Posterior cingulate gyrus (tissue), 11 donors: ENCODE results near the gene LAMA3.

ENCODE experiments used
- DNase-seq, 10 donors: peaks; one replicate each; pipeline versions ENCODE4 v3.0.0 to v3.0.0-alpha.2; 2020 to 2021; ENCODE audit warnings: mixed read lengths in 3 of 10
- intact Hi-C: fragments of 100-400 bp; cut with DNase I; formaldehyde crosslinking; loops from one replicate; pipeline ENCODE4 v1.15.1; 2023

The LAMA3 gene

DNA sequence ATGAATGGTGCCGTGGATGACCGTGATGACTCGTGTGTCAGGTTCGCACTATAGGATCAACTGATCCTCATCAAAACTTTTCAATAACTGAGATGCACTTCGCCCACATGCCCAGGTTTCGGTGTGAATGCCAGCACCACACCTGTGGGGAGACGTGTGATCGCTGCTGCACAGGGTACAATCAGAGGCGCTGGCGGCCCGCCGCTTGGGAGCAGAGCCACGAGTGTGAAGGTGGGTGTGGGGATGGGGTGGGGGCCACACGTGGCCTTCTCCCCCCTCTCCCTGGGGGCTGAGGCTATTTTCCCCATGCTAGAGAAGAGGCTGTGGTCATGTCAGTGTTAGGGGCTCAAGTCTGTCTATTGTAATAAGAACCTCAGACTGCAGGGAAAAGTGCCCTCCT, 69.0 kb downstream of the LAMA3 start:
- intact Hi-C loops, result no loop called here
- no peak for DNase-seq

DNA sequence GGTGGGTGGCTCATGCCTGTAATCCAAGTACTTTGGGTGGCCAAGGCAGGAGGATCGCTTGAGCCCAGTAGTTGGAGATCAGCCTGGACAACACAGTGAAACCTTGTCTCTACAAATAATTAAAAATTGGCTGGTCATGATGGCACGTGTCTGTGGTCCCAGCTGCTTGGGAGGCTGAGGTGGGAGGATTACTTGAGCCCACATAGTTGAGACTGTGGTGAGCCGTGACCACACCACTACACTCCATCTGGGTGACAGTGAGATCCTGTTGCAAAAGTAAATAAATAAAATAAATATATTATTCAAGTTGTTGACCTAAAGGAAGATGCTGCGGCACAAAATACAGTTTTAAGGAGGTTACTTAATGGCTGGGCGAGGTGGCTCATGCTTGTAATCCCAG, 72.7 kb downstream of the LAMA3 start:
- intact Hi-C loops, result no loop called here
- no peak for DNase-seq

DNA sequence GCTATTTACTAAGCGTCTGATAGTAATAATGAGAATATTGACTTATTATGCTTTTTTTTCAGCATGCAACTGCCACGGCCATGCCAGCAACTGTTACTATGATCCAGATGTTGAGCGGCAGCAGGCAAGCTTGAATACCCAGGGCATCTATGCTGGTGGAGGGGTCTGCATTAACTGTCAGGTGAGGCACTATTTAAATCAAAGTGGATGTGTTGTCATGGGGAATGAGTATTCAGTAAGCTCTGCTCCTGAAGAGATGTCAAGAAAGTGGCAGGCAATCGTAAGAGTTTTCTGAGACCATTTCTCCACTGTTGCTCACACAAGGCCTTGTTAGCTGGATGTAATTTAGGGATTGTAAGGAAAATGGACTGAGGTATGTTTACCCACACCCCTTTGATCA, 74.1 kb downstream of the LAMA3 start:
- intact Hi-C loops, result no loop called here
- DNase-seq, result no peak

DNA sequence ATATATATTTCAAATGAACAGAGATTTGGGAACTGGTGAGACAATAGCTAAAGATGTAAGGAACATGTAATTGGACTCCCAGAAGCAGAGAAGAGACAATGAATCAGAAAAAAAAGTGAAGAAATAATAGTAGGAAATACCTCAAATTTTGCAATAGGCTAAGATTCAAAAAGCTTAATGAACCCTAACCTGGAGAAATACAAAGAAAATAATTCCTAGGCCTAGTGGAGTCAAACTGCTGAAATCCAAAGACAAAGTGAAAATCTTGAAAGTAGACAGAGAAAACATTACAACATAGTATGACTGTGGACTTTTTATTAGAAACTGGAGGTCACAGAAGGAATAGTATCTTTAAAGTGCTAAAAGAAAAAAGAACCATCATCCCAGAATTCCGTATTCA, 76.7 kb downstream of the LAMA3 start:
- intact Hi-C loops, result no loop called here
- no peak for DNase-seq

DNA sequence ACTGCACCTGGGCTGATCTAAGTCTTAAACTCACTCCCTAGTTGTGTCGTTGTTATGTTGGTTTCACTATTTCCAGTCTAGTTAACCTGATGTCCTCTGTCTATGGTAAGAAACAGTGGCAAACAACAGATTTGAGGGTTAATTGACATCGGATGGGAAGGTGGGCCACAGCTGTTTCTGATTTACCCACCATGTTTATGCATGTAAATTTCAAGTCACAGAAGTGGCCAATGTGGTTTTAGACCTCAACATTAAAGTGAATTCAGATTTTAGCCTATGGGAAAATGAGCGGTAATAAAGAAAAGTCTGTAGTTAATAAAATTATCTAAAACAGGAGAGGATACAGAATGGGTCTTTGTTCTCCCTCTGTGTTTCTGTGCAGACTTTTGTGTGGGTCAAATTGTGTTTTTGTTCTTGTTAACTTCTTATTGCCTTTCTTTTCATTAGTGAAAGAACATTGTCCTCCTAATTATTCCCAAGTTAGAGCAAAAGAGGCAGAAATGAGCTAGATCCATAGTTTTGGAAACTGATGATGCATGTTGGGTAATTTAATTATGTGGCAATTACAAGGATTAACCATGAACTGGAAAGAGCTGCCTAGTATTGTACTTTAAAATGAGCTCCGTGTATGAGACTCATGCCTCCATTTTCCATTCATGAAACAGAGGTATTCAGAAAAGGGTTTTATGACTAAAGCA, 83.2 kb downstream of the LAMA3 start:
- intact Hi-C loops, result no loop called here

DNA sequence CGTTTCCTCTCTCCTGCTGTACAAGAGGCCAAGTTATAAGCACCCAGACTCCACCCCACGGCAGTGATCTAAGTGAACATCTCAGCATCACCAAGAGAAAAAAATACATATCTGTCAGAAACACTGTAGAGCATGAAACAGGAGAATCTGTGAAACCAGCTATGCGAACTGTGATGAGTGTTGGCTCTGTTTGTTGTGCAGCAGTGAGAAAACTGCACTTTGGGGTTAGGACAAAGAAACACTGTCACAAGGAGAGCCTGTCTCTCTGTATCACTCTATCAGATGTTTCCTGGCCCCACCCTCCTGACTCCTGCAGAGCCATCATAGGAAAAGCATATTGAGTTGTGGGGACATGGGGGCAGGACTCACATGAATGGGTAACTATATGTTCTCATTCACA, 87.1 kb downstream of the LAMA3 start:
- no peak for DNase-seq
- intact Hi-C loops, result no loop called here

More for the DNA sequence above, 83.2 kb downstream of the LAMA3 start:
- no peak for DNase-seq

DNA sequence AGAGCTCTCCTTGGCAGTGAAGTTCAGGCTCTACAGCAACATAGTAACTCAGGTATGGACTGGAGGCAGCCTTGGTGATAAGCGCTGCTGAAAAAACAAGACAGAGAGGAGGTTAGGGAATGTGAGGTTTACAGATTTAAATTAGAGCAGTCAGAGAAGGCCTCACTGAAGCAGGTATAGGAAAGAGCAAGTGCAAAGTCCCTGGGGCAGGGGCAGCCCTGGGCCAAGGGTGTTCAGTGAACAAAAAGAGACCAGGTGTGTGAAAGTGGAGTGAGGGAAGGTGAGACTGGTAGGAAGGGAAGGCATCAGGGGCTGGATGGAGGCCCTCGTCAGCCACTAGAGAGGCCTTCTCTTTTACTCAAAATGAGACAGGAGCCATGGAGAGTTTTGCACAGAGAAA, 89.6 kb downstream of the LAMA3 start:
- no peak for DNase-seq
- intact Hi-C loops, result no loop called here

DNA sequence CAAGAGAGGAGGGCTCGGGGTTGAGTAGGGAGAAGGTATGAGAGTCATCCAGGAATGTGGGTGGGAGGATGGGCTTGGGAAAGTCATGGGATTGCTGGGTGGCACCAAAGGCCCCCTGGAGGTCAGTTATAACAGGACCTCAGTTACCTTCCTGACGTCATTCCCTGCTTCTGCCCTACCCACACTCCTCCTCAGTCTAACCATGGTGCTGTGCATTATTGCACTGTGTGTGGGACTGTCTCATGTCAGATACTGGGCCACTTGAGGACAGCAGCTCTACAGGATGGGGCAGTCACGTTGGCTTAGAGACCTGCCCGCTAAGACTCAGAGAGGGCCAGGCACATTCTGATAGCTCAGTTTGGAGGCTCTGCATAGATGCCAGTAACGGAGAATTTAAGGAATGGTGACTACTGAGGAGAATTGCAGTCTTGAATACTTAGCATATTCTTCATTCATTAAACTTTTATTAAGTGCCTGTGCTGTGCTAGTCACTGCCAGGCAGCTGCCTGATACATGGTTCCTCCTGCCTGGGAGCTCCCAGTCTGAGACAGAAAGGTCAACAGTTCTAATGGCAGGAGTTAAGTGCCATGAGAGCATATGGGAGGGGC, 90.5 kb downstream of the LAMA3 start:
- no peak for DNase-seq
- intact Hi-C loops, result no loop called here

DNA sequence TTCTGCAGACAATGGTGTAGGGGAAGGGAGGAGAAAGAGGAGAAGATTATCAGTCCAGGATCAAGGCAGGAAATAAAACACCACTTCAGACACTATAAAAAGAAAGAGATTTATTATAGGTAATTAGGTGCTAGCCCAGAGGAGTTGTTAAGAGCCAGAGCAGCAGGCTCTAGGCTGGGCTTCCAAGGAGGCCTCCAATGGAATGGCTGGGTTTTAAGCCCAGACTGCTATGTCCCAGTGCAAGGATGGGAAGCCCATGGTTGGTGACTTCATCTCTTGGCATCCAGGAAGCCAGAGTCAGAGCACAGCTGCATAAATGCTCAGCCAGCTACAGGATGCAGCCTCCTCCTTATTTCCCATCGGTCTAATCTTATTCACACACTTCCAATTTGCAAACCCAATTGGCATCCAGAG, 95.6 kb downstream of the LAMA3 start:
- intact Hi-C loops, result no loop called here
- no peak for DNase-seq

DNA sequence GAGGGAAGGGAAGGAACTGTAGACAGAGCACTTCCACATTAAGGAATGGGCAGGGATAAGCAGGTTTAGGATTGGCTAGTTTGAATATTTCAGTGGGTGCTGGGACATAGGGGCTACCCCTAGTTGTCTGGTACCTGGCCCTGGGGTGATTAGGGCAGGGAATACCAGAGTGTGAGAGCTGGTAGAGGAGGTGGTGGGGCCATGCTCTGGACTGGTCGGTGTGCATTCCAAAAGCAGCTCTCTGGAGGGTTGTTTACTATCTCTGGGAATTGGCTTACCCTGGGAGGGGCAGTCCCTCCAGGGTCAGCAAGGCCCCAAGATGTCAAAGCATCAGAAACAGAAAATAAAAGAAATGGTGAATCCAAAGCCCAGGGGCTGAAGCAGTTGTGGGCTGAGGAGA, 103.8 kb downstream of the LAMA3 start:
- no peak for DNase-seq
- intact Hi-C loops, result no loop called here

DNA sequence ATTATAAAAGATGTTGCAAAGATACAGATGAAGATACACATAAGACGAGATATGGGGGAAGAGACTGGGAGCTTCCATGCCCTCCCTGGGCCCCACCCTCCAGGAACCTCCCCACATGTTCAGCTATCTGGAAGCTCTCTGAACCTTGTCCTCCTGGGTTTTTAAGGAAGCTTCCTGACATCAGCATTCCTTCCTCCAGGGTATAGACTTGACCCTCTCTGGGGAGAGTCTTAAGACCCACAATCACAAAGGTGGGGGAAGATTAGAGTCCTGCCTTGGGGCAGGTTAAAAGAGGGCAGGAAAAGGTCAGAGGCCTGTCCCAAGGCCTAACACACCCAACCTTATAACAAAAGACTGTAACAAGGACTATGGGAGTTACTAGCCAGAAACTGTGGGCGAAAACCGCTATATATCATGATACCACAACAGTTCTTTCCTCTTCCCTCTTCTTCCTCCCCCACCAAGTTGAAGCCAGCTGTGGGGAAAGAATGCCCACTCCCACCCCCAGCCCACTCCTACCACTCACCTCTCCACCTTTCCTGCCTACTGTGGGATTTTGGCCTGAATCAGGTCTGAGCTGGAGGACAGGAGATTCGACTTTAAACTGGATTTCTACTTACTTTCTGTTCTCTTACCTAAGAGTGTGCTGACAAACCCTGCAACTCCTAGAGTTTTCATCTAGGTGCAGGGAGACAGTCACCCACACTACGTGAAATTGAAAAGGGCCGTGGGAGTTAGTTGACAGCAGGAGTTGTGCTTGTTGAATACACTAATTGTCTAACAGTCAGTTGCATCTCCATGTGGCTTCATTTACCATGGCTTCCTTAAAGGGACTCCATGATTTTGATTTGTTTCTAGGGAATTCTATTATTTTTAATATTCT, 105.0 kb downstream of the LAMA3 start:
- no peak for DNase-seq
- intact Hi-C loops, result no loop called here

DNA sequence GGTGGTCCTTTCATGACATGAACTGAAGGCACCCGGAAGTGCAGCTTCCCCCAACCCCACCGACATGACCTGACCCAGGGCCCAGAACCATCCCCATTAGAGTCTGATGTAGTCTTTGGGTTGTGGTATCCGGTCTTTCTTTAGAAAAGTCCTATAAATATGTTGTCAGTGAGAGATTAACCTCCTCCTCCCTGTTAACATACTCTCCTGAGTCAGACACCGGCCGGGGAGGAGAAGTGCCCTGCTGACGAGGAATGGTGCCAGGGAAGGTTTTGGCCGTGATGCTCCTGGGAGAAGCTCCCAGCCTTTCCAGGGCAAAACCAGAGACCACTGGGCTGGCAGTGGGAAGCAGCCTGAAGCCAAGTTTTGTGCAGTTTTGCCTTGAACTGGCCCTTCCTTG, 109.0 kb downstream of the LAMA3 start:
- intact Hi-C loops, result no loop called here
- no peak for DNase-seq

DNA sequence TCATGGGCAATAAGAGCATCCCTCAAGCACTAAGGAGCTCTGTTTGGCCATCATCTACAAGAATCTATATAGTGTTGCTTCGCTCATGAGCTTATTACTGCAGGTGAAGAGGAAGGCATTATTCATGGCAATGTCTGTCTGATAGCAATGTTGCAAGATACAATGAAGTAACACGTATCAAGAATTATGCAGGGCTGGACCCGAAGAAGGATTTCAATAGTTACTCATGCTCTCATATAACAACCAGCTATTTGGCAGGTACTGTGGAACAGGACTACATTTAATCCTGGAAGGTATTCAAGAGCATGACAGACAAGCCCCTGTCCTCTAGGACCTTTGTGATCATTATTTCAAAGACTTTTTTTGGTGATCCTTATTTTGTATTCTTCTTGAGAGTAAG, 109.6 kb downstream of the LAMA3 start:
- DNase-seq, result no peak
- intact Hi-C loops, result no loop called here

DNA sequence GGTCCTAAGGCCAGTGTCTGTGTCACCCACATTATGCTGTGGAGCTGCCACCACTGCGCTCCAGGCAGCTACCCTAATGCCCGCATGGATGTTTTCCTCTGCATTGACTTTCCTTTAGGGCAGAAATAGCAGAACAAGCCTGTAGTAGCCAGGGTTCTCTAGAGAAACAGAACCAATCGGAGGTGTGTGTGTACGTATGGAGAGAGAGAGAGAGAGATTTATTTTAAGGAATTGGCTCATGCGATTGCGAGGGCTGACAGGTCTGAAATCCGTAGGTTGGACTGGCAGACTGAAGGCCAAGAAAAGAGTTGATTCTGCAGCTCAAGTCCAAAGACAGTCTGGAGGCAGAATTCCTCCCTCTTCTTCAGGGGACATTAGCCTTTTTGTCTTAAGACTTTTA, 110.3 kb downstream of the LAMA3 start:
- DNase-seq, result no peak
- intact Hi-C loops, result no loop called here

DNA sequence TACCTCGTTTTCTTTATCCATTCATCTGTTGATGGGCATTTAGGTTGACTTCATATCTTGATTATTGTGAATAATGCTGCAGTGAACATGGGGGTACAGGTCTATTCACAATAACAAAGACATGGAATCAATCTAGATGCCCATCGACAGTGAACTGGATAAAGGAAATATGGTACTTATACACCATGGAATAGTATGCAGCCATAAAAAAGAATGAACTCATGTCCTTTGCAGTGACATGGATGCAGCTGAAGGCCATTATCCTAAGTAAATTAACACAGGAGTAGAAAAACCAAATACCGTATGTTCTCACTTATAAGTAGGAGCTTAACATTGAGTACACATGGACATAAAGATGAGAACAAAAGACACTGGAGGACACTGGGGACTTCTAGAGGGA, 111.6 kb downstream of the LAMA3 start:
- intact Hi-C loops, result no loop called here

DNA sequence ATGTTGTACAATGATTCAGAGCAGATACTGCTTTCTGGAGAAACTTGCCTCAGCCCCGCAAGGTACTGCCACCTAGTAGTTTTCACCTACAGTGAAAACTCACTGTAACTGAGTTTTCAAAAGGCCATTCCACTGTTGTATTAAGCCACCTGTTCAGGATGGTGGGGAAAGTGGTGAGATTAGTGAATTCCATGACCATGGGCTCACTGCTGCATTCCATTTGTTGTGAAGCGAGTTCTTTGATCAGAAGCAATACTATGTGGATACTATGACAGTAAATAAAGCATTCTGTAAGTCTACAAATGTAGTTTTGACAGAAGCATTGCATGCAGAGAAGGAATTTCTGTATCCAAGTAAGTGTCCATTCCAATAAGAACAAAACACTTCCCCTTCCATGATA, 113.6 kb downstream of the LAMA3 start:
- no peak for DNase-seq

More for the DNA sequence above, 111.6 kb downstream of the LAMA3 start:
- no peak for DNase-seq

DNA sequence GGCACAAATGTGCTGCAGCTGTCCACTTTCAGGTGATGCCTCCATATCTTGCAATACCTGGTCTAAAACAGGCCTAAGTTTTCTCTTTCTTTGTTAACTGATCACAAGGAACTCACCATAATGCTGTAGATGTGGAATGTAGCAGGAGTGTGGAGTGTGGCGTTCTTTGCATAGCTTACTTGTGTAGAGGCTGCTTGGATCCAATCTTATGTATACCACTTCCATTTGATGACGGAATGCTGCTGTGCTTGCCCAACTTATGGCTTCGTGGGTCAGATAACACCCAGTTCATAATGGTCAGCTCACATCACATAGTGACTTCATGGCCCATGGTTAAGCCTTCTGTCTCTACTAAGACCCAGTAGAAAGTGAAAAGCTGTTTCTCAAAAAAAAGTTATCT, 114.5 kb downstream of the LAMA3 start:
- intact Hi-C loops, result no loop called here
- no peak for DNase-seq

More for the DNA sequence above, 113.6 kb downstream of the LAMA3 start:
- intact Hi-C loops, result no loop called here

DNA sequence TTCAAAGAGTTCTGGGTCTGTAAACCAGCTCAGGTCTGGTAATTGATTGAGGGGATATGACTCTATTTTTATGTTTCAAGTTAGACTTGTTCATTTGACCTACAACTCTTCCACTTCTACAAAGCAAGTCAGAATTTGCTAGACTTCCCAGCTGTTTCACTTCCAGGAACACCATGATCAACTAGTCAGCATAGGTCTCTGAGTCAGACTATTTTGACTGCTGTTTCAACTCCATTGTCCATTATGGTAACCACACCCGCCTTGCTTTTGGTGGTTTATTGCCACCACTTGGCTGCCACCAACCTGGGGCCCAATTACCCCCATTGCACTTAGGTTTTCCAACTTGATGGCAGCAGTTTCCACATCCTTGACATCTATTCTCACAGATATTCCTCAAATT, 116.6 kb downstream of the LAMA3 start:
- DNase-seq, result no peak
- intact Hi-C loops, result no loop called here

DNA sequence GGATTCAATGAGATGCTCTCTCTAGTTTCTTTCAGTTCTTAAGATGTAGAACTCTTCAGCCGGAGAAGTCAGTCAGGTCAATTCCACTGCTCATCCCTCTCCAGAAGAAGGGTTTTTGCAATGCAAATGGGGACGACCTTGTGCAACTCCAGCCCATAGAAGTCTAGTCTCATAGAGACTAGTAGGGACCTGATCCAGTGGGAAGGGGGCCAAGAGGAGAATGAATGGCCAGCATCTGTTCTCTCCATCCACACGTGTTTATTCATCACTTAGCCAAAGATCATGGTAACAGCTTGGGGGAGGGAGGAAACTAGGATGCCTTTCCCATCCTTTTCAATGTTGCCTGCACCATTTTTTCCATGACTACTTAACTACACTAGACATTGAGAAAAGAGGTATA, 120.2 kb downstream of the LAMA3 start:
- intact Hi-C loops, result no loop called here
- DNase-seq, result no peak

DNA sequence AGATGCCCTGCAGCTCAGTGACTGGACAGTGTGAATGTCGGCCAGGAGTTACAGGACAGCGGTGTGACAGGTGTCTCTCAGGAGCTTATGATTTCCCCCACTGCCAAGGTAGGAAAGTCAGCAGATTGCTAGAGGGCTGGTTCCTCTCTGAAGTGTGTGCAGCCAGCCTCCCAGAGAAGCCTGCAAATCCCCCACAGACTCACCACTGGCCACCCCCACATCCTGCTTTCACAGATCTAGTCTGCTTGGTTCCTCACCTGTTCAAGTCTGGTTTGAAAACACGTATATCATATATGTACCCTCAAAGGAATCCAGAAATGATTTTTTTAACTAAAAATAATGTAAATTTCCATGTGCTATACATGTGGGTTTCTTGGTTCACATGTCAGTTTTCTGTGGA, 121.1 kb downstream of the LAMA3 start:
- intact Hi-C loops, result loop anchor here (10.0 kb wide), 1 partner anchor 306 kb away; the partner anchor contains the start of gene RMC1
- no peak for DNase-seq

DNA sequence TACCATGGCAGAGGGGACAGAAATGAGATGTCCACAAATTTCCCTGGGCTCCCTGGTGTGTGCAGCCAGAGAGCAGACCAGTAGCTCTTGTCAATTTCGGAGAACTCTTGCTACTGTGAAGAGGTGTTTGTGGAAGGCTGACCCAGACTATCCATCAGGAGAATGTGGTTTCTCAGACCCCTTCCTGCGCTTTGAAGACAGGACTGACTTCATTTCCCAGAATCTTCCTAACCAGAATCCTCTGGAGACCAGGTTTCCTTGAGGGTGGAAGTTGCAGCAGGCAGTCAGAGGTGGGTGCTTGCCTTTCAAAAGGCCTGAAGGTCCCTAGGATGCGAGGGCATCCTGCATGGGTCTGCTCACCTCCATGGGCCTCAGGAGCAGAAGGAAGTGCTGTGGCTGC, 121.9 kb downstream of the LAMA3 start:
- no peak for DNase-seq
- intact Hi-C loops, result loop anchor here (10.0 kb wide), 1 partner anchor 306 kb away; the partner anchor contains the start of gene RMC1
